Skin of body (tissue), 2 donors: ENCODE measurements around the gene EEF1A1. TPM values are rescaled to one million over a fixed set of nuclear protein-coding genes. Genes with fewer than 3 reads are reported as not detected.
A peak's percentile ranks its signal among the peaks of the same experiment; 100 is the strongest.
"Not testable (repeated sequence)": the region's sequence is repeated elsewhere in the genome, so short reads cannot be mapped to it uniquely, and the experiment has no call there.

Experiments
- DNase-seq: peaks from one replicate; lab custom pipeline; 2025; lab: John Stamatoyannopoulos, UW
- total RNA-seq: library from RNA; depleted of rRNA; stranded (reverse); fragments of >200 nt; gene quantifications from one replicate; pipeline ENCODE4 v1.2.3, GENCODE V29; 2014

Gene EEF1A1
- 15,649 TPM for total RNA-seq

- DNase-seq, result peak; percentile 100
Measured at GRCh38 chr6:73520688-73521350, at the start of gene EEF1A1. Gene EEF1A1, minus strand, starts transcription at chr6:73521032. Its CDS starts 1,006 bp downstream, at chr6:73520026.

- no peak for DNase-seq
Measured at GRCh38 chr6:73569121-73569520, 48.3 kb upstream of the EEF1A1 start.

- no peak for DNase-seq
Measured at GRCh38 chr6:73566954-73567591, 46.2 kb upstream of the EEF1A1 start.

GRCh38 chr6:73566486-73566871 lies 45.6 kb upstream of the EEF1A1 start:
- not testable (repeated sequence) for DNase-seq

GRCh38 chr6:73565767-73566485 lies 45.1 kb upstream of the EEF1A1 start:
- no peak for DNase-seq

GRCh38 chr6:73564578-73565345 lies 43.9 kb upstream of the EEF1A1 start:
- DNase-seq, result no peak

GRCh38 chr6:73562558-73562957 lies 41.7 kb upstream of the EEF1A1 start:
- DNase-seq, result no peak

GRCh38 chr6:73560853-73561407 lies 40.1 kb upstream of the EEF1A1 start:
- DNase-seq, result no peak

GRCh38 chr6:73560182-73560732 lies 39.4 kb upstream of the EEF1A1 start:
- no peak for DNase-seq

GRCh38 chr6:73559399-73559794 lies 38.6 kb upstream of the EEF1A1 start:
- not testable (repeated sequence) for DNase-seq

GRCh38 chr6:73558624-73559398 lies 38.0 kb upstream of the EEF1A1 start:
- DNase-seq, result no peak

GRCh38 chr6:73556836-73557235 lies 36.0 kb upstream of the EEF1A1 start:
- DNase-seq, result no peak

GRCh38 chr6:73555380-73555949 lies 34.6 kb upstream of the EEF1A1 start:
- DNase-seq, result not testable (repeated sequence)

- DNase-seq, result not testable (repeated sequence)
Measured at GRCh38 chr6:73551115-73551514, 30.3 kb upstream of the EEF1A1 start.

- no peak for DNase-seq
Measured at GRCh38 chr6:73548458-73549446, 27.9 kb upstream of the EEF1A1 start.

- no peak for DNase-seq
Measured at GRCh38 chr6:73547036-73547435, 26.2 kb upstream of the EEF1A1 start.

GRCh38 chr6:73542891-73543290 lies 22.1 kb upstream of the EEF1A1 start:
- no peak for DNase-seq

GRCh38 chr6:73542481-73542880 lies 21.6 kb upstream of the EEF1A1 start:
- not testable (repeated sequence) for DNase-seq
